Body of pancreas (tissue), 4 donors: Measurements from ENCODE around the gene VPS50. TPM values are rescaled to one million over a fixed set of nuclear protein-coding genes. Genes with fewer than 3 reads are reported as not detected.

ENCODE experiments used
- ATAC-seq: fragments of 150-250 bp; one replicate; pipeline ENCODE4 v1.9.1; 2016
- DNase-seq, 4 donors: peaks; one replicate each; pipeline ENCODE4 v3.0.0-alpha.2; 2019
- H3K27ac ChIP-seq, 4 donors: fragments of 200-600 bp; sonication (generic); 1 replicate in 3 of 4; 2 replicates in 1 of 4; pipeline versions ENCODE4 v1.5.1 to v1.6.1; 2016 to 2019; ENCODE audit warnings: mild to moderate bottlenecking in 1 of 4, mixed read lengths in 1 of 4, moderate library complexity in 1 of 4
- H3K27me3 ChIP-seq, 2 donors: fragments of 200-600 bp; sonication (generic); one replicate each; pipeline ENCODE4 v1.6.0; 2016; ENCODE audit warnings: mild to moderate bottlenecking in 1 of 2
- H3K36me3 ChIP-seq, 2 donors: fragments of 200-600 bp; sonication (generic); replicated peaks in 1 of 2; 2 replicates each; pipeline ENCODE4 v1.5.1; 2016; ENCODE audit warnings: low read depth in 2 of 2; ENCODE audit not compliant: insufficient read depth in 1 of 2
- H3K4me1 ChIP-seq: fragments of 200-600 bp; sonication (generic); one replicate; pipeline ENCODE4 v1.6.0; 2016
- H3K4me3 ChIP-seq, 2 donors: fragments of 200-600 bp; sonication (generic); 1 replicate in 1 of 2; 2 replicates in 1 of 2; pipeline ENCODE4 v1.5.1; 2016 to 2019
- H3K9me3 ChIP-seq, 3 donors: fragments of 200-600 bp; sonication (generic); 1 replicate in 2 of 3; 2 replicates in 1 of 3; pipeline ENCODE4 v1.5.1; 2016
- POLR2A ChIP-seq, 3 donors: fragments of 450-650 bp; IDR thresholded peaks; one replicate each; pipeline ENCODE4 v1.6.1; 2016; ENCODE audit warnings: antibody characterized with exemption in 3 of 3, mild to moderate bottlenecking in 2 of 3
- WGBS, 2 donors: methylation state at CpG; one replicate each; pipeline ENCODE4 v1.1.5; 2017; 5-methylcytosine and 5-hydroxymethylcytosine counted together
- intact Hi-C: fragments of 100-400 bp; cut with DNase I; formaldehyde crosslinking; loops from one replicate; pipeline ENCODE4 v1.15.1; 2023
- total RNA-seq, 2 donors: library from RNA; depleted of rRNA; stranded (reverse); fragments of >200 nt; gene quantifications; one replicate each; pipeline ENCODE4 v1.1.0, GENCODE V29; 2016
- TF ChIP-seq, protein P1 (sequence below), 7 experiments: fragments of 450-650 bp in 4 of 7; fragments of 200-600 bp in 3 of 7; sonication (generic) in 3 of 7; IDR thresholded peaks; one replicate each; pipeline ENCODE4 v1.5.1; 2016 to 2019; ENCODE audit warnings: antibody characterized with exemption in 7 of 7

The VPS50 gene
- total RNA-seq, 2 donors from 2014 or later = 9.6 to 28.3 TPM

DNA sequence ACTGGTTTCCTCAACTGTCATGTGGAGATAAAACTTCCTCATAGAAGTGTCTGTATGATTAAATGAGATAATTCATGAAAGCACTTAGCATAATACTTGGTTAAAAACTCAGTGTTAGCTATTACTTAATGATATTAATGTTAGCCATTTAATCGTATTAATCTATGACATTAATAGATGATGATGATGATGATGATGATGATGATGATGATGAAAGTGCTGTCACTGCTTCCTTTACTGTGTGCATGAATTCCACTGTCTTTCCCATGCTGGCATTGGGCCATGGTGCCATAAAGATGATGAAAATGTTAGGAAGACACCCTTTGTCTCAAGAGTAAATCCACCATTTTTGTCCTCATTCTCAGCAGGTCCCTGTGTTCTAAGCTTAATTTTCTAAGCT is 75.8 kb downstream of the VPS50 start:
- no peak for DNase-seq
- no peak overlapping the region for H3K27ac ChIP-seq
- no peaks in the 10 kb centered on the region for H3K9me3 ChIP-seq
- WGBS, 2 donors = 90 to 94% methylated on average over 1 of the region's 1 CpG
- H3K27me3 ChIP-seq = no peaks in the 10 kb centered on the region
- no peaks in the 10 kb centered on the region for H3K4me1 ChIP-seq
- ATAC-seq = no peak
- peaks cover 0 to 2% of the 10 kb centered on the region in 2 donors for H3K36me3 ChIP-seq
- TF ChIP-seq POLR2A (IDR thresholded peaks at IDR 0.05) = no peak
- TF ChIP-seq, protein P1, sequence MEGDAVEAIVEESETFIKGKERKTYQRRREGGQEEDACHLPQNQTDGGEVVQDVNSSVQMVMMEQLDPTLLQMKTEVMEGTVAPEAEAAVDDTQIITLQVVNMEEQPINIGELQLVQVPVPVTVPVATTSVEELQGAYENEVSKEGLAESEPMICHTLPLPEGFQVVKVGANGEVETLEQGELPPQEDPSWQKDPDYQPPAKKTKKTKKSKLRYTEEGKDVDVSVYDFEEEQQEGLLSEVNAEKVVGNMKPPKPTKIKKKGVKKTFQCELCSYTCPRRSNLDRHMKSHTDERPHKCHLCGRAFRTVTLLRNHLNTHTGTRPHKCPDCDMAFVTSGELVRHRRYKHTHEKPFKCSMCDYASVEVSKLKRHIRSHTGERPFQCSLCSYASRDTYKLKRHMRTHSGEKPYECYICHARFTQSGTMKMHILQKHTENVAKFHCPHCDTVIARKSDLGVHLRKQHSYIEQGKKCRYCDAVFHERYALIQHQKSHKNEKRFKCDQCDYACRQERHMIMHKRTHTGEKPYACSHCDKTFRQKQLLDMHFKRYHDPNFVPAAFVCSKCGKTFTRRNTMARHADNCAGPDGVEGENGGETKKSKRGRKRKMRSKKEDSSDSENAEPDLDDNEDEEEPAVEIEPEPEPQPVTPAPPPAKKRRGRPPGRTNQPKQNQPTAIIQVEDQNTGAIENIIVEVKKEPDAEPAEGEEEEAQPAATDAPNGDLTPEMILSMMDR (IDR thresholded peaks at IDR 0.05) = no peak
- intact Hi-C loops = no loop called here
- no peak overlapping the region for H3K4me3 ChIP-seq

DNA sequence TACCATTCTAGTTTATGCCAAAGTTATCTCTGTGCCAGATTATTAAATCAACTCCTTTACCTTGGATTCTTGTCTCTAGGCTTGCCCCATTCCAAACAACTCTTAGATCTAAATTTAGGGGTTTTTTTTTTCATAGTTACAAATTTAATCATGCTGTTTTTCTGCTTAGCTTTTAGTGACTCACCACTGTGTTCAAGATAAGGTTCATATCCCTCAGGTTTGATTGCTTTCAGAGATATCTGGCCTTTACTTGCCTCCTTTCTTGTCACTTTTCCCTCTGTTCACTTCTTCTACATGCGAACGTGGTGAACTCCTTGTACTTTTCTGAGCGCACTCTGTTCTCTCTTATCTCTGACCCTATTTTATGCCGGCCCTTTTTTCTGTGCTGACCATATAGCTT is 78.2 kb downstream of the VPS50 start:
- no peaks in the 10 kb centered on the region for H3K27me3 ChIP-seq
- no peak for TF ChIP-seq POLR2A (IDR thresholded peaks at IDR 0.05)
- TF ChIP-seq, protein P1 (IDR thresholded peaks at IDR 0.05) = no peak
- intact Hi-C loops = no loop called here
- ATAC-seq (no peak), DNase-seq (no peak)
- no peak overlapping the region for H3K27ac ChIP-seq
- no peaks in the 10 kb centered on the region for H3K4me1 ChIP-seq
- no peaks in the 10 kb centered on the region for H3K9me3 ChIP-seq
- WGBS, 2 donors = 87% methylated on average over 4 of the region's 4 CpGs
- H3K4me3 ChIP-seq = no peak overlapping the region
- peaks cover 0 to 2% of the 10 kb centered on the region in 2 donors for H3K36me3 ChIP-seq

DNA sequence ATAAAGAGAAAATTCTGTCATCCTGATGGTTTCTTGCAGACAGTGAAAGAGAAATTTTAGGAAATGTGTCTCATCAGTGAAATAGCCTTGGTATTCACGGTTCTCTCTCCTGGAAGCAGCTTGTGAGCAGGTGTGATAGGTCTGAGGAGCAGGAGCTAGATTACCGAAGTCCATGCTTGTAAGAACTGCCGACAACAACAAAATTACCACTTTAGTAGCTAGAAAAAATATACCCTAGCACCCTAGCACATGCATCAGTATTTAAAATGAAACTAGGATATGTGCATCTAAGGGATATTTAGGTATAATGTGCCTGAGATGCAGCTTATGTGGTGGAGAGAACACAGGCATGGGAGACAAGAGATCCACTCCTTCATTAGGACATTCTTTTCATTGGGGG is 82.3 kb downstream of the VPS50 start:
- 91 to 96% methylated on average over 3 of the region's 3 CpGs for WGBS, 2 donors
- H3K27me3 ChIP-seq = no peaks in the 10 kb centered on the region
- ATAC-seq (no peak), DNase-seq (no peak)
- no peak overlapping the region for H3K4me3 ChIP-seq
- no peak overlapping the region for H3K27ac ChIP-seq
- no peak for TF ChIP-seq POLR2A (IDR thresholded peaks at IDR 0.05)
- TF ChIP-seq, protein P1 (IDR thresholded peaks at IDR 0.05) = no peak
- peaks cover 0 to 2% of the 10 kb centered on the region in 2 donors for H3K36me3 ChIP-seq
- no peaks in the 10 kb centered on the region for H3K4me1 ChIP-seq
- H3K9me3 ChIP-seq = no peaks in the 10 kb centered on the region
- intact Hi-C loops = no loop called here

DNA sequence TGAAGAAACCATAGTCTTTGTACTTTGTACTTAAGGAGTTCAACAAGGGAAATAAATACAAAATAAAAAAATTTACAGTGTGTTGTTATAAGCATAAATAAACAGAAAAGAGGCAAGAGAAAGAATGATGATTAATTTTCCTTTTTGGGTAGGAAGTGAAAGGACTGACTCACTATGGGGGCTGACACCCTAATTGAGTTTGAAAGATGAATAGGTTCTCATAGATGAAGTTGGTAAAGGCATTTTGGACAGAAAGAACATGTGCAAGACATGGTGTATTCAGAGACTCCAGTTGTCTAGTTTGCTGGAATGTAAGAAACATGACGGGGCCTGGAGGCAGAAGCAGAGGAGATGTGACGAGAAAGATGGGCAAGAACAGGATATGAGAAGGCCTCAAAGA is 83.7 kb downstream of the VPS50 start:
- no peaks in the 10 kb centered on the region for H3K4me1 ChIP-seq
- DNase-seq (no peak), ATAC-seq (no peak)
- intact Hi-C loops = no loop called here
- WGBS, 2 donors = 95 to 98% methylated on average over 2 of the region's 2 CpGs
- no peak overlapping the region for H3K27ac ChIP-seq
- no peaks in the 10 kb centered on the region for H3K27me3 ChIP-seq
- peaks cover 0 to 5% of the 10 kb centered on the region in 2 donors for H3K36me3 ChIP-seq
- no peaks in the 10 kb centered on the region for H3K9me3 ChIP-seq
- TF ChIP-seq, protein P1 (IDR thresholded peaks at IDR 0.05) = no peak
- no peak for TF ChIP-seq POLR2A (IDR thresholded peaks at IDR 0.05)
- no peak overlapping the region for H3K4me3 ChIP-seq

DNA sequence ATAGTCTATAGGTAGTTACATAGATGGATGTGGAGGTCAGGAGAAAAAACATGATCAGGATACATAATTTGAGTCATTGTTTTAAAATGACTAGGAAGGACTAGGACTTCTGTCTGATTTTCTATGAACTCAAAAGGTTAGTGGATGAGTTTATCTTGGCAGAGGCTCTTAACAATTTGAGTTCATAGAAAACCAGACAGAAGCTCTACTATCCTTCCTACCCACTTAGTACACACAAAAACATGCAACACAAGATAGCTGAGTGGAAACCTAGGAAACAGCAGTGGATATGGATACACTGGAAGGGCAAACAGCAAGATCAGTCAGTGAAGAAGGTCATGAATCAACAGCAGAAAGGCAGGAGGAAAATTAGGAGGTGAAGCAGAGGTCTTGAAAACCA is 84.6 kb downstream of the VPS50 start:
- Histone ChIP-seq H3K27ac (no peak overlapping the region), H3K4me1 (no peaks in the 10 kb centered on the region), H3K27me3 (no peaks in the 10 kb centered on the region), H3K36me3 (peaks cover 0 to 5% of the 10 kb centered on the region in 2 donors), H3K9me3 (no peaks in the 10 kb centered on the region), H3K4me3 (no peak overlapping the region)
- TF ChIP-seq, protein P1 (IDR thresholded peaks at IDR 0.05) = no peak
- TF ChIP-seq POLR2A (IDR thresholded peaks at IDR 0.05) = no peak
- intact Hi-C loops = no loop called here
- ATAC-seq (no peak), DNase-seq (no peak)
